ENCODE data around the gene XPC.
"Not testable (repeated sequence)": the region's sequence is repeated elsewhere in the genome, so short reads cannot be mapped to it uniquely, and the experiment has no call there.

Gene XPC

DNA sequence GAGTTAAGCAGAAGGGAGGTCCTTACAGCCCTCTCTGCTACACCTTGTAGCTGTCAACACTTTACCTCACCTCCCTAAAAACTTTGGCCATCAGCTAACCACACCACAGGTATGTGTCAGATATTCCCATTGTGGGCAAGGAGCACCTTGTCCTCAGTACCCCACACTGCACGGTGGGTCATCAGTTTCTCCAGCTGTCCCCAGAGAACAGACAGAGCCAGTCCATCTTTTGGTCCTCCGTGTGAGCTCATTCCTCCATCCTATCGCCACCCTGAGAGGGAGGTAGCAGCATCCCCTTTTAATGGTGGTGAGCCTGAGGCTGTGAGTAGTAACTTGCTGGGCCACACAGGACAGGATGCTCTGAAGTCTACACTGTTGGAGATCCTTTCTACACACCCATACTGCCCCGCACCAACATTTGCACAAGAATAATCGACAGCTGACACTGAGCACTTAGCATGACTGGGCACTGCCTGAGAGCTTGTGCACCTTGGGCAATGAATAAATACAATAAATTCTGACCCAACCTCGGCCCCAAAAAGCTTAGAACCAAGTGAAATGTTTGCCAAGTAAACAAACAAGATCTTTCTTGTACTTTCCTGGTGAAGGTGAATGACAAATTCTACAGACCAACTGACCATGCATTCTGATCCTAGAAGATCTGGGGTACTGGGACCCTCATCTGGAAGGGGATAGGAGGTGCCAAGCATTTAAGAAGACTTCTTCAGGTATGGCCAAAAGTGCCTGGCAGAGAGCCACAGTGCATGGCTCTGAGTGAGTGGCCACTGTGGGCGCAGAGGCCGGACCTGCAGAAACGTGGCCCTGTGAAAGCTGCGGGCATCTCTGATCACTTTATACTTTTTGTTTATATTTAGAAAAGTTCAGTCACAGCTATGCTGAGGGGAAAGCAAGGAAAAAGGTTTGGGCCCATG is 60.7 kb downstream of the XPC start:
- DNase-seq, result no peak

DNA sequence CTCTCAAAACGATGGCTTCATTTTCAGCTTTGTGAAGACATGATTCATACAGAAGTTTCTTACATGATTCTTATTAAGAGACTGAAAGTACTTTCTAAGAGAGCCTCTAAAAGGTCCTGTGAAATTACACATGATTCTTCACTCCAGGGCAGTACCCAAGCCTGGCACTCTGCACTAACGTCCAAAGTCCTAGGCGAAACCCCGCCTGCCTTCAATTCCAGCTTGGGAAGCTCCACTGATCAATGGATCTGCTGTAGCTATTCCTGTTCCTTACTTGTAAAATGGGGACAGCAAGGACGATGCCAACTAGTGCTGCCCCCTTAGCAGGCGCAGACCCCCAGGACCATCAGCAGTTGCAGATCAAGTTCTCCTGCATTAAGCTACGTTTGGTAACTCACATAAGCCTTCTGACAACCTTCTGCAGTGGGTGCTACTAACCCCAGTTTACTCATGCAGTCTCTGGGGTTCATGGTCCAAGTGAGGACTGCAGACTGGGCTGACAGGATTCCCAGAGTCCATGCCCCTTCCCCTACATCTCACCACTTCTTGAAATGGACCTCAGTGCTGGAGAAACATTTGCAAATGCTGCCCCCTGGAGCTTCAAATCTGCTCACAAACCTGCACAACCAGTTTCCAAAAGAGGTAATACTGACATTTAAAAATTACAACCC is 64.3 kb downstream of the XPC start:
- no peak for DNase-seq

DNA sequence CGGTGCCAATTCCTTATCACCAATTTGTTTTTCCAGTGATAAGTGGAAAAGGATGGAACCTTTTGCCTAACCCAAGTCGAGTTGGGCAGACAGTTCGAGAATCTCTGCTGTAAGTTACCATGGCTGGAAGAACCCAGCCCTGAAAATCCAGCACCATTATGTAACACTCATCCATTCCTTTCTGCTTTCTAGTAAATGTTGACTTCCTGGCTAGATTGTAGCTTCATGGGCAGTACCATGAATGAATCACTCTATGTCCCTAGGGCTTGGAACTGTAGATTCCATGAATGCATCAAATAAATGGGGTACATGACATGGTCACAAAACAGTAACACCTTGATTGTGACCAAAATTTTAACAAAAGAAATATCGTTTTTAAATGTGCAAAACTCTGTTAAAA is 67.7 kb downstream of the XPC start:
- DNase-seq, result peak; percentile 40

DNA sequence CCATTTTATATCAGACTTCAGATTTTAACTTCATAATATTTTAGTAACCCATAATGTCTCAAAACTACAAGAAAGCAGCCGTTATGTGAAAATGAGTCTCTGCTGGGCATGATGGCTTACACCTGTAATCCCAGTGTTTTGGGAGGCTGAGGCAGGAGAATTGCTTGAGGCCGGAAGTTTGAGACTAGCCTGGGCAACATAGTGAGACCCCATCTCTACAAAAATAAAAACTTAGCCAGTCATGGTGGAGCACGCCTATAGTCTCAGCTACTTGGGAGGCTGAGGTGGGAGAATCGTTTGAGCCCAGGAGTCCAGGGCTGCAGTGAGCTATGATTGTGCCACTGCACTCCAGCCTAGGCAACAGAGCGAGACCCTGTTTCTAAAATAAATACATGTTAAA is 68.6 kb downstream of the XPC start:
- DNase-seq, result not testable (repeated sequence)

DNA sequence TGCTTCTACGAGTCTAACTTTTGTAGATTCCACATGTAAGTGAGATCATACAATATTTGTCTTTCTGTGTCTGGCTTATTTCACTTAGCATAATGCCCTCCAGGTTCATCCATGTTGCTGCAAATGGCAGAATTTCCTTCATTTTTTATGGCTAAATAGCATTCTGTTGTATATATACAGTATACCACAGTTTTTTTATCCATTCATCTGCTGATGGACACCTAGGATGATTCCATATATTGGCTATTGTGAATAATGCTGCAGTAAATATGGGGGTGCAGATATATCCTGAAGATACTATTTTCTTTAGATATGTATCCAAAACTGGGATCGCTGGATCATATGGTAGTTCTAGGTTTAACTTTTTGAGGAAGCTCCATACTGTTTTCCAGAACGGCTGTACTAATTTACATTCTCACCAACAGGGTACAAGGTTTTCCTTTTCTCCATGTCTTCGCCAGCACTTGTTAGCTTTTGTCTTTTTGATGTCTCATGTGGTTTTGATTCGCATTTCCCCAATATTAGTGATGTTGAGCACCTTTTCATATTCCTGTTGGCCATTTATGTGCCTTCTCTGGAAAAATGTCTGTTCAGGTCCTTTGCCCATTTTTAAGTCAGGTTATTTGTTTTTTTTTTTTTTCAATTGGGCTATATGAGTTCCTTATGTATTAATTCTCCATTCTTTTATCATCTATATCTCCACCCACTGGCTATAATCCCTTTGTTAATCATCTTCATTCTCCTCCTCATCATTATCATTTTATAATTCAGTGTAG is 80.6 kb downstream of the XPC start:
- DNase-seq, result no peak

DNA sequence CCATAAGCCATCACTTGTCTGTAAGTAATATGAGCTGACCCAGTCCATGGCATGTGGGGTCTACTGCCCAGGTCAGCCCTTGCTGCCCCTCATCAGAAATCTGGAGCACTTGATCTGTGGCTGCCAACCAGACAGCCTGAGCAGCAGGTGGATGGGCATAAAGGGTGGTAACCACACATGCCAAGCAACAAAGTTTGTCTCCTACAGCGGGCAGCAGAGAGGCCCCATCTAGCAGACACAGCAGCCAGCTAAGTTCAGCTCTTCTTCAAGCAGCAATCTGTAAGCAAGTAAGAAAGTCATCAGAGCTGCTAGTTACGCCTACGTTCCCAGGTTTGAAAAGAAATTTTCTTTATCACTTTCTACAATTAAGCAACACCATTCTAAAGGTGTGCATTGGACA is 81.7 kb downstream of the XPC start:
- no peak for DNase-seq

Data from NCI-H226 (cell line).